ENCODE data around the gene TGIF2. TPM values are rescaled to one million over a fixed set of nuclear protein-coding genes. Genes with fewer than 3 reads are reported as not detected.

Gene TGIF2
- total RNA-seq, 1 experiment from 2014 or later, result 17.1 TPM

DNA sequence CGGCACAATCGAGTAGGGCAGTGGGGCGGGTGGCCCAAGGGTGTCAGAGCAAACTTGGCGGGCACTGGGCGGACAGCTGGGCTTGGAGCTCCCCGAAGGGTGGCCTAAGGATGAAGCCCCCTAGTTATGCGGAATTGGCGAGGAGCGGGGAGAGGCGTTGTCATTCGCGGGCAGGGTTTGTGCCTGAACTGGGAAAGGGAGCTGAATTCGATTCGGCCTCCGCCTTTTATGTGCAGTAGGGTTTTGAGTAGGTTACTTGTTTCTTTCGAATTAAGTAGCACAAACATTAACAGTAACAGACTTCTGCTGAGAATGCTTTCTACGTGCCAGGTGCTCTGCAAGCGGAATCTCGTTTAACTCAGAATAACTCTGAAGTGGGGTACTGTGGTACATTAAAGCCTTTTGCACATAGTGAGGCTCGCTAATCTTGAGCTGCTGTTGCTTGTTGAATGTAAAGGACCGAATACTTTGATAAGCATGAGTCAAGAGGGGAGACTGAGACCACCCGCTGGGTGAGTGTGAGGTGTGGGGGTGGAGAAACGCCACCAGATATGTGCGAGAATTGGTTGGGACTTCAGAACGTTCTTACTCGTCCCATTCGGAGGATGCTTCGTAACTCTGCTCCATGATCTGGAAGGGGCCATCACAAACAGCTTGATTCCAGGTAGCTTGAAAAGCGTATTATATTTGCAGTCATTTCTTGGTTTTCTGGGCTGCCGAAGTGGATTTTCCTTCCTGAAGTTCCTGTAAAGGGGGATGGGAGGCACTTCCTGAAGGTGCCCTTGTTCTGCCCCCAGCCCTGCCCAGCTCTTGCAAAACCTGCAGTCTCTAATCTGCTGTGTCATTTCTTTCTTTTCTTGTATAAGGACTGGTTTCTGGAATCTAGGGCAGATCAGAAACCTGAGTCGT is 33.0 kb downstream of the TGIF2 start:
- ChIA-PET CTCF (interaction anchor here (0.6 to 2.0 kb wide), 20 partner anchors 8 to 333 kb away, joined by 3 to 12 read pairs (median 4); partner anchors contain the start of genes DSN1, MYL9 and TGIF2), RAD21 (ENCODE audit: low non-redundant PET in 1 of 2, low total read pairs in 2 of 2, uncharacterized antibody in 2 of 2, unreplicated experiment in 2 of 2) (interaction anchor here (0.6 to 0.9 kb wide), 2 partner anchors 12 to 22 kb away, joined by 3 read pairs; no protein-coding TSS in a partner anchor), POLR2A (interaction anchor here (0.8 to 2.5 kb wide), 4 partner anchors 10 to 35 kb away, joined by 3 to 13 read pairs (median 4); no protein-coding TSS in a partner anchor)
- H3K4me1 ChIP-seq (ENCODE audit: control insufficient read depth in 1 of 2, insufficient read depth in 2 of 2, low read length in 2 of 2), result peaks cover 23 to 30% of the 10 kb centered on the region in 2 experiments
- H3K9ac ChIP-seq (ENCODE audit: low read length), result peak overlapping the region; percentile 88
- H3K4me2 ChIP-seq (ENCODE audit: low read length), result peak overlapping the region; percentile 93
- no peaks in the 10 kb centered on the region for H3K9me3 ChIP-seq (ENCODE audit: control insufficient read depth in 1 of 2, insufficient read depth in 1 of 2, low read depth in 1 of 2, low read length in 2 of 2)
- H3K27me3 ChIP-seq (ENCODE audit: insufficient read depth, low read length), result no peaks in the 10 kb centered on the region
- no peak overlapping the region for H2AFZ ChIP-seq (ENCODE audit: low read depth, low read length, poor library complexity, severe bottlenecking)
- peak overlapping the region; percentile 76 to 100 for H3K4me3 ChIP-seq (replicated peaks in 1 of 2; ENCODE audit: low read depth in 1 of 2, low read length in 2 of 2)
- peak overlapping the region; percentile 88 for H3K27ac ChIP-seq (ENCODE audit: low read depth, low read length)
- no peak; the same call in 1 of the 2 replicates for ATAC-seq
- BruUV-seq (replicated peaks), result TSS peak; percentile 63
- intact Hi-C loops (cut with micrococcal nuclease), result loop anchor here (10.0 kb wide), 1 partner anchor 132 kb away; no protein-coding TSS in a partner anchor
- TF ChIP-seq TCF7L2 (IDR thresholded peaks at IDR 0.05; ENCODE audit: borderline replicate concordance, extremely low read depth, insufficient read depth, insufficient read length), result no peak
- TF ChIP-seq ZFX (IDR thresholded peaks at IDR 0.05), result peak; percentile 3; the same call in 1 of the 2 replicates
- H3K9me2 ChIP-seq (ENCODE audit: insufficient read depth), result no peaks in the 10 kb centered on the region
- no peak for DNase-seq (ENCODE audit: low read depth, low spot score)
- H3K36me3 ChIP-seq (ENCODE audit: control insufficient read depth in 1 of 2, insufficient read depth in 2 of 2, low read length in 2 of 2), result peaks cover 16 to 35% of the 10 kb centered on the region in 2 experiments
- H4K20me1 ChIP-seq (ENCODE audit: insufficient read depth), result no peaks in the 10 kb centered on the region; the same call in 1 of the 2 replicates
- peaks cover 45% of the 10 kb centered on the region for H3K79me2 ChIP-seq (ENCODE audit: insufficient read depth, low read length)

DNA sequence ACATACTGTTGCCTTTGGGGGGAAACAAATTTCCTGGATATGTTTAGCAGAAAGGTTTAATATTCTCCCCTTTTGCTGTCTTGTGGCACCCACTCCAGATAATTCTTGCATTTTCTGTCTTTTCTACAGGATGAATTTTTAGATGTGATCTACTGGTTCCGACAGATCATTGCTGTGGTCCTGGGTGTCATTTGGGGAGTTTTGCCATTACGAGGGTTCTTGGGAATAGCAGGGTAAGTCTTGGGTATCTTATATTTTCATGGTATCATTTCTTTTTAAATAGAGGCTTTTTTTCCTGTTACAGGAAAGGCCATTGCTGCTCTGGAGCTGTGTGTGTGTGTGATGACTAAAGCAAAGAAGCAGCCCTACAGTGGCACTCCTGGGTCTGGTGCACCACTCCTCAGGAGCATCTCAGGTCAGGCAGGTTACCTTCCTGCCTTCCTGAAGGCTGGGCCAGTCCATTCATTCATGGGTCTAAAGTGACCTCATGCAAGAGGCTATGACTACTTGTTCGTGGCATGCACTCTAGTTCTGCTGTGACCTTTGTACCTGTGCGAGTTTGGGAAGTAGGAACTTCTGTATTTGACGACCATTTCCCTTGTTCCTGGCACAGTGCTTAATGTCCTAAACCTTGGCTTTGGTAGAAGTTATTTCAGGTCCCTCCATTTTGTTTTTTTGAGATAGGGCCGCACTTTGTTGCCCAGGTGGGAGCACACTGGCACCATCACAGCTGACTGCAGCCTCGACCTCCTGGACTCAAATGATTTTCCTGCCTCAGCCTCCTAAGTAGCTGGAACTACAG is 34.4 kb downstream of the TGIF2 start:
- intact Hi-C loops (cut with micrococcal nuclease), result loop anchor here (10.0 kb wide), 1 partner anchor 133 kb away; no protein-coding TSS in a partner anchor
- no TSS peak for BruUV-seq (replicated peaks)
- Histone ChIP-seq H3K79me2 (ENCODE audit: insufficient read depth, low read length) (peaks cover 50% of the 10 kb centered on the region), H3K4me1 (ENCODE audit: control insufficient read depth in 1 of 2, insufficient read depth in 2 of 2, low read length in 2 of 2) (peaks cover 23 to 30% of the 10 kb centered on the region in 2 experiments), H3K27ac (ENCODE audit: low read depth, low read length) (peak overlapping the region; percentile 88), H2AFZ (ENCODE audit: low read depth, low read length, poor library complexity, severe bottlenecking) (no peak overlapping the region), H3K27me3 (ENCODE audit: insufficient read depth, low read length) (no peaks in the 10 kb centered on the region), H3K9ac (ENCODE audit: low read length) (peak overlapping the region; percentile 88), H3K9me2 (ENCODE audit: insufficient read depth) (no peaks in the 10 kb centered on the region), H3K36me3 (ENCODE audit: control insufficient read depth in 1 of 2, insufficient read depth in 2 of 2, low read length in 2 of 2) (peaks cover 23 to 49% of the 10 kb centered on the region in 2 experiments), H4K20me1 (ENCODE audit: insufficient read depth) (peaks cover 5% of the 10 kb centered on the region; the same call in 1 of the 2 replicates), H3K4me2 (ENCODE audit: low read length) (peak overlapping the region; percentile 93), H3K4me3 (replicated peaks in 1 of 2; ENCODE audit: low read depth in 1 of 2, low read length in 2 of 2) (peak overlapping the region; percentile 76 to 100), H3K9me3 (ENCODE audit: control insufficient read depth in 1 of 2, insufficient read depth in 1 of 2, low read depth in 1 of 2, low read length in 2 of 2) (no peaks in the 10 kb centered on the region)
- ChIA-PET POLR2A (interaction anchor here (0.7 kb wide), 1 partner anchor 921 kb away, joined by 3 read pairs; no protein-coding TSS in a partner anchor), CTCF (interaction anchor here (1.3 kb wide), 1 partner anchor 40 kb away, joined by 3 read pairs; no protein-coding TSS in a partner anchor), RAD21 (ENCODE audit: low non-redundant PET in 1 of 2, low total read pairs in 2 of 2, uncharacterized antibody in 2 of 2, unreplicated experiment in 2 of 2) (no interaction called here)
- no peak for DNase-seq (ENCODE audit: low read depth, low spot score)
- ATAC-seq, result no peak
- TF ChIP-seq, protein P1, sequence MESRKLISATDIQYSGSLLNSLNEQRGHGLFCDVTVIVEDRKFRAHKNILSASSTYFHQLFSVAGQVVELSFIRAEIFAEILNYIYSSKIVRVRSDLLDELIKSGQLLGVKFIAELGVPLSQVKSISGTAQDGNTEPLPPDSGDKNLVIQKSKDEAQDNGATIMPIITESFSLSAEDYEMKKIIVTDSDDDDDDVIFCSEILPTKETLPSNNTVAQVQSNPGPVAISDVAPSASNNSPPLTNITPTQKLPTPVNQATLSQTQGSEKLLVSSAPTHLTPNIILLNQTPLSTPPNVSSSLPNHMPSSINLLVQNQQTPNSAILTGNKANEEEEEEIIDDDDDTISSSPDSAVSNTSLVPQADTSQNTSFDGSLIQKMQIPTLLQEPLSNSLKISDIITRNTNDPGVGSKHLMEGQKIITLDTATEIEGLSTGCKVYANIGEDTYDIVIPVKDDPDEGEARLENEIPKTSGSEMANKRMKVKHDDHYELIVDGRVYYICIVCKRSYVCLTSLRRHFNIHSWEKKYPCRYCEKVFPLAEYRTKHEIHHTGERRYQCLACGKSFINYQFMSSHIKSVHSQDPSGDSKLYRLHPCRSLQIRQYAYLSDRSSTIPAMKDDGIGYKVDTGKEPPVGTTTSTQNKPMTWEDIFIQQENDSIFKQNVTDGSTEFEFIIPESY (IDR thresholded peaks at IDR 0.05; ENCODE audit: extremely low read depth, insufficient replicate concordance, low read length), result no peak
- TF ChIP-seq POLR2AphosphoS5 (IDR thresholded peaks at IDR 0.05; ENCODE audit: low read depth, low read length) (no peak), ZNF274 (IDR thresholded peaks at IDR 0.05; ENCODE audit: low read depth, low read length) (no peak), RAD21 (IDR thresholded peaks at IDR 0.05; ENCODE audit: low read depth) (no peak), CTCF (IDR thresholded peaks at IDR 0.05 in 2 of 3, conservative IDR thresholded peaks at IDR 0.05 in 1 of 3; ENCODE audit: borderline replicate concordance in 1 of 3, insufficient read depth in 1 of 3, low read depth in 2 of 3, low read length in 2 of 3) (no peak), TCF7L2 (IDR thresholded peaks at IDR 0.05; ENCODE audit: borderline replicate concordance, extremely low read depth, insufficient read depth, insufficient read length) (no peak), CEBPB (IDR thresholded peaks at IDR 0.05; ENCODE audit: low read depth) (no peak), YY1 (IDR thresholded peaks at IDR 0.05; ENCODE audit: extremely low read depth, insufficient replicate concordance, low read depth, low read length) (no peak)
